Stimulated activated CD4-positive, alpha-beta T cell treated with anti-CD3 and anti-CD28 coated beads, Interleukin-4, amount 100 ng/mL, for 24 hours (primary cell): Measurements from ENCODE around the gene KRT75.

Source experiments
- DNase-seq: peaks from one replicate; pipeline ENCODE4 v3.0.0-alpha.2; 2020

The KRT75 gene

DNA sequence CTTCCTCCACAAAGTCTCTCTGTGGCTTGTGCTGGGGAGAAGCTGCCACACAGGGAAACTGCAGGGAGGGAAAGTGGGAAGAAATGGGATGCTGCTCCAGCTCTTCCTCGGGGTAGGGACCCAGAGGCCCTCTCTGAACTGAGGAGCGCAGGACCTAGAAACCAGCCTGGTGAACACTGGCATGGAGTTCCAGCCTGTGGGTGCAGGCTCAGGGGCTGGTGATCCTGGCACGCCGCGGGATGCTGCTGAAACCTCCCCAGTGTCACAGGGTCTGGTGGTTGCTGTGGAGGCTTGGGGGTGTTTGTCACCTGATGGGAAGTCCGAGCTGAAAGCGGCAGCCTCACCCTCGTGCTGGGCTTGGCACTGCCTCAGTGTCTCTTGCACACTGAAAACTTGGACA lies 5.2 kb upstream of the KRT75 start:
- DNase-seq: no peak

DNA sequence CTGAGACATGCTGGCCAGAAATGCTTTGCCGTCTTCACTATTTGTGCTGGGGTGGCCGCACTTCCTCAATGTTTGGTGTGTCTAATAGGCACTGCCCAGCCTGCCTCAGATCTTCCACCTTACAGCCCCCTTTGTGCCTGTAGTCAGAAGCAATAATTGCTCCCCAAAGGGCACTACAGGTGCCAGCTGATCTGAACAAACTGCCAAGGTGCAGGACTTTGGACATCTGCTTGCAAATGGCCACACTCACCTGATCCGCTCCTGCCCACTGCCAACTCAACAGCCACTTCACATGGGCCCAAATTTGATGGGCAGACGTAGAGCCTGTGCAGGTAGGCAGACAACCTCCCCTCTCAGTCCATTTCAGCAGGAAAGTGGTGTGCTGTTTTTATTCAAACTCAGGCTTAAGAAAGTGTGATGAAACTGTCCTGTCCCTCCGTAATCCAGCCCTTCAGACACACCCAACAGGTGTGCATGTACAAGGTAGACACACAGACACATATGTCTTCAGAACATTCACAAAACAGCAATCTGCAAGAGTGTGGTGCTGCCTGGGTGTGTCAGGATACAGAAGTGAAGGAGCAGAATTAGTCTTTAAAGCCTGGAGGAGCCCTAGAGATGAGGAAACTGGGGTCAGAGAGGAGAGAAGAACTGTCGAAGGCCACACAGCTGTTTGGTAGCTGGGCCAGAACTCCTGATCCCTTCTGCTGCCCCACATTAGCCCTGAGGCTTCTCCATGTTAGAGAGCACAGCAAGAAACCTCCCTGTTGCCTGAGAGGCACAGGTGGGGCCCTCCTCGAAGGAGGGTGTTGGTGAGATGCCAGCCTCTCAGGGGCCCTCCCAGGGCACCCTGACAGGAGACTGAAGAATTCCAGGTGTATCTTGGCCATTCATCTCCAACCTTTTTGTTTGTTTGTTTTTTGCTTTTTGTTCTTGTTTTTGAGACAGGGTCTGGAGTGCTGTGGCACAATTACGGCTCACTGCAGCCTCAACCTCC lies 4.4 kb upstream of the KRT75 start:
- no peak for DNase-seq

DNA sequence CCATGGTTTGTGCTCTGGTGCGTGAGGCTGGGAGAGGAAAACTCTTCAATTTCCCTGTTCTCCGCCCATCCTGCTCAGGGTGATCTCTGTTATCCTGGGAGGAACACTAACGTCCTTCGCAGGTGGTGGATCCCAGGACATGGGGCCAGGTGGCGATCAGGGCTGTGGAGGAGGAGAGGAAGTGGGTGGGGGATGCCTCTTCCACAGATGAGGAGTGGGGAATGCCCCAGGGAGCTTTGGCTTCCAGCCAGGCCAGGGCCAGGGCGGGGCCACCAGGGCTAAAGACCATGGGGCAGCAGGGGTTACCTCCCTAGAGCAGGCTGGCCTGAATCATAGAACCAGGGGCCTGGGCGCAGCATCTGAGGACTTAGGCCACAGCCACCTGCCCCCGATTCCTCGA lies 3.3 kb upstream of the KRT75 start:
- DNase-seq: no peak

DNA sequence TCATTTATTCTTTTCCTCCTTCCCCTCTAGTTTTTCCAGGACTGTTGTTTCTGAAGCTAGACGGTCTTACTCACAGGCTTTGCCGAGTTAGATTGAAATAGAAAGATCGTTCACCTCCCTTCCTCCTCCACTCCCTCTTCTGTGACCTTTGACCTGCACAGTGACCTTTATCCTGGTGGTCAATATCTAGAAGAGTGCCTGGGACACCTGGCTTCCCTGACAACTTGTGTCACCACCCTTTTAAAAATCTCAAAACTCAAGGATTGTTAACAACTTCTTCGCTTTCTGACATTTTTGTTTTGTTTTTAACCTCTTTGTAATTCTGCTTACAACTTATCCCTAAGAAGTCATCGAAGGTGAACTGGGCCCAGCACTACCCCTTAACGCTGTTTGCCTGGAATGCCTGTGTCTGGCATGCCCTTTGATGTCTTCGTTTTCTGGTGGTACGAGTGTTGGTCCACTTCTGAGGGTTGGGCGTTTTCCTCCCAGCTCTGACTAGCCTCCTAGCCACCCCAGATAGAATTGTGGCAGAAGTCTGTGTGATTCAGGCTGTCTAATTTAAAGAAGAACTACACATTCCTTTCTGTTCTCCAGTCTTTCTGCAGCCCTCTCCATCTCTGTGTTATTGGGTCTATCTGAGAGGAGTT lies 2.8 kb upstream of the KRT75 start:
- no peak for DNase-seq

DNA sequence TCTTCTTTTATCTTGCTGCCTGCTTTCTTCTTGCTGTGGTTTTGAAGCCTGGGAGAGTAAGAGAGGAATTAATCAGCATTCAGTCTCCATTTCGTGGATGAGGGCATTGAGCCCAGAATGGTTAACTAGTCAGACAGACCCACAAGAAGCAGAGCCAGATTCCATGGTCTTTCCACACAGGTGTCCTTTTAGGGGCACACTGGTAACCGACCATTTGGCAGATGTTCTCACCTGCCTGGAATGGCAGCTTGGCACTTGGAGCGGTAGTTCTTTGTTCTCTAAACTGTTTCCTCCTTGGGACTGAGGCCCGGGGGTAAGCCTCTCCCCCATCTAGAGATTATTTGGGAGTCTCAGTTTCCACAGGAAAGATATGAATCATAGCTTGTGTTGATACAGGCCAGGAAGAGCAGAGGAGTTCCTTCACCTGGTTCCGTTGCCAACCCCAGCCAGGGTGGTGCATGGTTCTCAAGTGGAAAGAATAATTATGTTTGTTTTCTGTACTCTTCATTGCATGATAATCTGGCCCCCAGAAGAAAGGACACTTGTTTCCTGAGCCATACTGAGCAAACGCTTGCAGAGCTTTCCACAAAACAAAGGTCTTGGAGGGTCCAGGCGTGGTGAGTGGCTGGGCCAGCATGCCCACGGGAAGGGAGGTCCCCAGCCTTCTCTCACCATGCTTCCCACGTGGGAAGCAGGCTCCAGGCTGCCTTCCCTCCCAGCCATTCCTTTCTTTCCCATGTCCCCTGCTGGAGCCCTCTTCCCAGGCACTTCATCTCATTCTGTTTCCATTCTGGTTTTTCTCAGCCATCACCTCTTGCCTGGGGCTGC lies 2.0 kb upstream of the KRT75 start:
- no peak for DNase-seq

DNA sequence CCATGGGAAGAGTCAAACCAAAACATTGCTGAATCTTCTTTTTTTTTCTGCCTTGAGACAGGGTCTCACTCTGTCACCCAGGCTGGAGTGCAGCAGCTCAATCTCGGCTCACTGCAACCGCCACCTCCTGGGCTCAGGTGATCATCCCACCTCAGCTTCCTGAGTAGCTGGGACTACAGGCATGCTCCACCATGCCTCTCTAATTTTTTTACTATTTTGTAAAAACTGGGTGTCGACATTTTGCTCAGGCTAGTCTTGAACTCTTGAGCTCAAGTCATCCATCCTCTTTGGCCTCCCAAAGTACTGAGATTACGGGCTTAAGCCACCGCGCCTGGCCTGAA lies 1.5 kb upstream of the KRT75 start:
- no peak for DNase-seq

DNA sequence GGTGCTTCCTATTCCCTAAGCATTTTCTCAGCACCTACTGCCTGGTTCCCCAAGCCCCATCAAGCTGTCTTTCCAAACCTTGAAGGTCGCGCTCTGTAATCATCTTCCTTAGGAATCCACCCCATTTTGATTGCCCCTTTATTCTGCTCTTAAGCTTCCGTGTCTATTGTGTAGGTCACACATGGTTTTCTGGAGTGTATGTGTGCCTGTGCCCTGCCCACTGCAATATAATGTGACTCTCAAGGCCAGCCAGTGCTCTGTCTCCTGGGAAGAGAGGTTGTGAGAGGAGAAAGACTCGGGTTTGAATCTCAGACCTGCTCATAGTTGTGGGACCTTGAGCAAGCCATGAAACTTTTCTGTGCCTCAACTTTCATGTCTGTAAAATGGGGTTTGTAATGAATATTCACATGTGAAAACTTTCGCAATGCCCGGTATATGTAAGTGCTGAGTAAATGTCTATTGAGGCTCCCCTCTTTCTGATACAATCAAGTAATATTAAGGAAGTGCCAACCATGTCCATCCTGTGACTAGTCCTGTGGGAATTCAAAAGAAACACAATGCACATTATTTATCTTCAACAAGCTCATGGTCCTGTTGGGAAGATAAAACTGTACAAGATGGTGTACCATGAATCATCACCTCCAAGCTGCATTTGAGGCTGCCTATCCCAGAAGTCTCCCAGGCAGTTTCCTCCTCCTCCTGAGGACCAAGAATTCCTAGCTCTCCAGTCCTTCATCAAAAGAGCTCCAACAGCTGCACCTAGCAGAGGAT lies 774 bp upstream of the KRT75 start:
- DNase-seq: no peak

DNA sequence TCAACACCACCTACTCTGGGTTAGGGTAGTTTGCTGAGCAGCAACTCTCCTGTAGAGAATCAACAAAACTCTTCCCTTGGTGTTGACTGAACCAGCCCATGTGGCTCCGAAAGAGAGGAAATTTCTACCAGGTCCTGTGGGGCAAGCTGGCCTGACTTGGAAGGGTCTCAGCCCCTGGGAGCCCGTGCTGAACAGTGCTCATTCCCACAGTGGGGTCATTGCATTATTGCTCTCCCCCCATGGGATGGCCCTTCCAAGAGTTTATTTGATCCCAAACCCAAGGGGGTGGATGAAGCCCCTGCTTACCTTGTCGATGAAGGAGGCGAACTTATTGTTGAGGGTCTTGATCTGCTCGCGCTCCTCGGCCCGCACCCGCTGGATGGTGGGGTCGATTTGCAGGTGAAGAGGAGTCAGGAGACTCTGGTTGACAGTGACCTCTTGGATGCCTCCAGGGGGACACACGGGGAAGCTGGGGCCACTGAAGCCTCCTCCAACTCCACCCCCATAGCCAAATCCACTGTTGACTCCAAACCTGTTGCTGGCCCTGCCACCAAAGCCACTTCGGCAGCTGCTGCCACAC lies 580 bp downstream of the KRT75 start:
- DNase-seq: no peak

DNA sequence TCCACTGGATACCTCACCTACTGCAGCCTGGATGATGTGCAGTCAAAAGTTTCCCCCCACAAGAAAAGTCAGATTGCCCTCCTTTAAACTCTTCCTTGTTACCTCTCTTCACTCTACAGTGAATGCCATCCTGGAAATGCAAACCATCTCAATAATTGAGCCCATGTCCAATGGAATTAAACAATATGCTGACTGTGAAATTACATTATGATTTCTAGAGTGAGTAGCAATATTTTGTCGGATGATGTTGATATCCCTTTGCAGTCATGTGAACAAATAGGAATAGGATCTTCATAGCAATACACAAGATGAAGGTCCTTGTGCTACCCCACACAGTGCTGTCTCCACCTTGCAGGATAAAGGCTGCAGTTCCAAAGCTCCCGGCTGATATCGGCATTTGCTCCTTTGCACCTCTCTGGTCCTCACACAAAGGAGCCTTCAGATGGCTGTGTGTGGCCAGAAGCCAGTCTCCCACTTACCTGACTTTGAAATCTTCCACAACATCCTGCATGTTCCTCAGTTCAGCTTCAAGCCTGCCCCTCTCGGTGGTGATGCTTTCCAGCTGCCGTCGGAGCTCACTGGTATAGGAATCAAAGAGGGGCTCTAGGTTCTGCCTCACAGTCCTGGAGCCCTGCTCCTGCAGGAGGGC lies 1.5 kb downstream of the KRT75 start:
- DNase-seq: no peak

DNA sequence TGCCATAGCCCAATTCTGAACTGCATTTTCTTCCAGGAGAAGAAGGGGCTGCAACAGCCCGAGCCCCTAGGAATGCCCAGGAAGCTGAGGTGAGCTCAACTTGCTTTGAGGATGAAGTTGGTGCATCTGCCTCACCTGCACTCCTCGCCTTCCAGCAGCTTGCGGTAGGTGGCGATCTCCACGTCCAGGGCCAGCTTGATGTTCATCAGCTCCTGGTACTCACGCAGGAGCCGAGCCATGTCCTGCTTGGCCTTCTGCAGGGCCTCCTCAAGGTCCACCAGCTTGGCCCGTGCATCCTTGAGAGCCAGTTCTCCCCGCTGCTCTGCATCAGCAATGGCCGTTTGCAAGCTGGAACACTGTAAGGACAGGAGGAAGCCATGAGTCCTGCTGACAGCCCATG lies 6.0 kb downstream of the KRT75 start:
- no peak for DNase-seq

DNA sequence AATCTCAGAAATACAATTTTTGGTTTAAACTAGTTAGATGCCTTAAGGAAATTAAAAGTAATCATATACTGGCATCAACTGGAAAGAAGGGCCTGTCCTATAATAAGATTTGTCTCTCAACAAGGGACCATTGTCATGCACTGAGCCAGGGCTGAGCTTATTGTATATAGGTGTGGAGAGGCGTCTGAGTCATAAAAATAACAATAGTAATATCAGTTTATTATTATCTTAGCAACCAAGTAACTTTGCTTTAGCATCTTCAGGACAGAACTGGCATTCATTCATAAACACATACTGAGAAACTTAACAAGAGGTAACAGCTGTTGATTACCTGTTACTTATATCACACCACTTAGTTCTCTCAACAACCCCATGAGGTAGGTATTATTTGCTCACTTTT lies 7.1 kb downstream of the KRT75 start:
- no peak for DNase-seq

DNA sequence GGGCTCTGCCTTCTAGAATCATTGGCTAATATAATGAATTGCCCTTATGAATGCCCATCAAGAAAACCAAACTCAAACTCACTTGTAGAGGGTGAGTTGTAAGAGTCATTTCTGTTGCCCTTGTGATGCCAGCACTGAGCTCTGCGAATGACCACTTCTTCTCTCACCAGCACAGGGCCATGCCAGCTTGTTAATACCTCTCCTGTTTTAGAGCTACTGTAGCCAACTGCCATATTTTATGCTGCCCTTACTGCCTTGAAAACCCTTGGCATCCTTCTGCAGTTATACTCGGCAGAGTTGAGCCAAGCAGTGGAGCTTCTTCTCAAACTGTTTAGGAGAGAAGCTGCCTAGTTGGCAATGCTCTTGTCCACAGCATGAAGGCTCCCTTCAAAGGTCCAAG lies 8.1 kb downstream of the KRT75 start:
- DNase-seq: no peak

DNA sequence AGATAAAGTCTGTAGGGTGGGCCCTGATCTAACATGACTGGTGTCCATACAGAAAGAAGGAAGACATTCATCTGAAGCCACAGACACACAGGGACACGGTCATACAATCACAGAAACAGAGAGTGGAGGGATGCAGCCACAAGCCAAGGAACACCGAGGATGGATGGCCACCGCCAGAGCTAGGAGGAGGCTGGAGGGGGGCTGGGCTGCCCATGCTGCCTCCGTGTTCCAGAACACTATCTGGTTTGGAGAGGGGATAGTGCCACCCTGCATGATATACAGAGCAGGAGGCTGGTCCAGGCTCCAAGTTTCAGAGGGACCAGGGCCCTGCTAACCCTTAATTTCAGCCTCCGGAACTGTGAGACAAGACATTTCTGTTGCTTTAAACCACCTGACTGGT lies 8.7 kb downstream of the KRT75 start:
- no peak for DNase-seq

DNA sequence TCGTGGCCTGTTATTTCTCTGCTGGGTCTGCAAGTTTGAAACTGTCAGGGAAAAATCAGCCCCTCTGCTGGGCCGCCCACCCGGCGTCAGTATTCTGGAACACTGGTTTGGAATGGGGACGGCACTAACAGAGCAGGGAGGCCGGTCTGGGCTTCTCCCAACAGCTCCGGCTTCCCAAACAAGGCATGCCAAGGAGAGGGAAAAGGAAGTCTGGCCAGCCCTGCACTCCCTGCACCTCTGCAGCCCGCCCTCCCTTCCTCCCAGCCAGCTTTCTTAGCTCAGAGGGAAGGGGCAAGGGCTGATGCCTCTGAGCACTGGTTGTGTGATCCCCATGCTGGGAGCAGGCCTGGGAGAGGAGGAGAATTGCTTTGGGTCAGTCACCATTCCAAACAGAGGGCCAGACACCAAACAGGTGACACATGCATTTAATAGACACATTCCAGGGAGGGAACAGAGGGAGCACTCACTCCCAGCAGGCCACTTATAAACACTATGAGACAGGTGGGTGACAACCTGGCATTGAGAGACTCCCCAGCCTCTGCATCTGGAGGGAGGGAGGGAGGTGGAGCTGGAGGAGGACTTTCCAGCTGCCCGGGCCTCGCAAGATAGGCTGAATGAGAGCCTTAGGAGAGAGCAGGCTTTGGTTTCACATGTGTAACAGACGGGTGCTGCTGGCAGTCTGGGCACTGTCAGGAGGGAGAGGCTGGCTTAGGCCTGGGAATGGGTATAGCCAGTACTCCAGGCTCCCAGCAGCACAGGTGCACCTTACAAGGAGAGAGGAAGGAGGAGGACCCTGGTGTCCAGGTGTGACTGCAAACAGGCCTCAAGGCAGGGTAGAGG lies 10.3 kb downstream of the KRT75 start:
- no peak for DNase-seq

DNA sequence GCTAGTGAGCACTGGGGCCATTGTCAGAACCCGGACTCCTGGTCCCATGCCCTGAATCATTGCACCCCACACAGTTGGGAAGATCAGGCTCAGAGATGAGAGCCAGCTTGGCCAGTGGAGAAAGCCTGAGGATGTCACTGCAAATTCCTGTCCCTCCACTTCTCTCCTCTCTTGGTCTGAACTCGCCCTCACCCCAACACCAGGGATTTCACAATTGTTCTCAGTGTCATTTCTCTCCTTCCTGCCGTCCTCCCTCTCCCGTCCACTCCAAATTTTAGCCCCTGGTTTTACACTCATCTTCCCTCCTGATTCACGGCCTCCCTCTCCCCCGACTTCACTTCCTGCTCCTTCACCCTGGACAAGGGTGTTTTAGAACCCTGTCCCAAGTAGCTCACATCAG lies 11.1 kb downstream of the KRT75 start:
- DNase-seq: no peak

DNA sequence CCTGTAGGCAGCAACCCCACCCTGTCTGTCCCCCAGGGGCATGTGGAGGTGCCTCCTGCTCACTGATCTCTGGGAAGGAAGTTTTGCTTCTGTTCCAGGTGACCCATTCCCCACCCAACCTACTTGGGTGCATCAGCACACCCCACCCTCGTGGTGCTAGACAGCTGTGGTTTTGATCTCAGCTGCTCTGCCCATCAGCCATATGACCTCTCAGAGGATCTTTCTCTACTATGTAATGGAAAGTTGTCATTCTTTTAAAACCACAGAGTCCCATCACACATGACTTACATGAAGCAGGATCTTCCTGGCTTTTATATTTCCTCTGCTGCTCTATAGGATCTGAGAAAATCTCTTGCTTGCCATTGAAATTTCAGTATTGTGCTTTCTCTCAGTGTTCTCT lies 14.5 kb downstream of the KRT75 start:
- DNase-seq: no peak

DNA sequence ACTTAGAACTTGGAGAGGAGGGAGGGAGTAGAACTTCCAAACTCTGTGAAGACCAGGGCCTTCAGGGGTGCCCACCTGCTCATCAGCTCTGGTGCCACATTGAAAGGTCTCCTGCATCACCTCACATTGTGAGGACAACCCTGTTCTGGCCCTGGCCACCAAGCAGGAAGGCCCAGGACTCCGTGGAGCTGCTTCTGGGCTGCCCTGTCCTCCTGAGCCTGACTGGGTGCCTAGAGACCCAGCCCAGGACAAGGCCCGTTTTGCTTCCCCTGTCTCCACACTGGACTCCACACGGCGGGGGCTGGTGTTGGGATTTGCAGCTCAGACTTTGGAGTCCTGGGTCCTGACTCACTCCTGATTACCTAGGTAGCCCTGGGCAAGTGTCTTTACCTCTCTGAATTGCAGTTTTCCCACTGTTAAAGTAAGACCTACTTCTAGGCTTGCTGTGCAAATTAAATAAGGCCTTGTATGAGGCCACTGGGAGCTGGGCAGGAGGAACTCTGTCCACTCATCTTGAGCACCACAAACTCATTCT lies 15.5 kb downstream of the KRT75 start:
- DNase-seq: no peak

DNA sequence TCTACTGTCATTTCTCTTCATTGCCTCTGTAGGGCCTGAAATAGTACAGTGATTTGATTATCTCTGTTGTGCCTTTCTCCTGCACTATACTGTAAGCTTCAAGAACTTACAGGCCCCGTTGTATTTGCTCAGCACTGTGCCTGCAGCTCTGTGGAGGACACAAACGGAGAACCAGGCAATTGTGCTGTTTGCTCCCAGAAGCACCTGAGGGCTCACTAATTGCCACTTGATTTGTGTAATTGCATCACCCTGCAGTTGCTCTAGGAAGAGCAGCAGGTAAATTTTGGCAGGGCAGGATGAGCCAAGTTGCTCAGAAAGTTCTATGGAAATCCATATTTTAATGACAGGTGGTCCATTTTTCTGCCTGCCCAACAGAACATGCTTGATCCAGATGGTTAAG lies 16.4 kb downstream of the KRT75 start:
- no peak for DNase-seq

DNA sequence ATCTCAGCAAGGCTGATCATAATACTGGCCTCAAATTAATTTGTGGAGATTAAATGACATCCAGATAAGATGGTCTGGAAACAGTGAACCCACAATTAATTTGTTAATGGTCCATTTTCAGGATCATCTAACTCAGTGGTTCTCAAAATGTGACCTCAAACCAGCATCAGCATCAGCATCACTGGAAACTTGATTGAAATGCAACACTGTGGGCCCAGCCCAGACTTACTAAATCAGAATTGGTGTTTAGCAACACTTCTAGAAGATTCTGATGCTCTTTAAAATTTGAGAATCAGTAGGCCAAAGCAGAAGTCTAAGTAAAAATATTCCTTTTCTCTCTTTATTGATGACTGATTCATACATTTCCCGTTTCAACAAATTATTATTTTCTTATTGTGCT lies 17.4 kb downstream of the KRT75 start:
- no peak for DNase-seq

DNA sequence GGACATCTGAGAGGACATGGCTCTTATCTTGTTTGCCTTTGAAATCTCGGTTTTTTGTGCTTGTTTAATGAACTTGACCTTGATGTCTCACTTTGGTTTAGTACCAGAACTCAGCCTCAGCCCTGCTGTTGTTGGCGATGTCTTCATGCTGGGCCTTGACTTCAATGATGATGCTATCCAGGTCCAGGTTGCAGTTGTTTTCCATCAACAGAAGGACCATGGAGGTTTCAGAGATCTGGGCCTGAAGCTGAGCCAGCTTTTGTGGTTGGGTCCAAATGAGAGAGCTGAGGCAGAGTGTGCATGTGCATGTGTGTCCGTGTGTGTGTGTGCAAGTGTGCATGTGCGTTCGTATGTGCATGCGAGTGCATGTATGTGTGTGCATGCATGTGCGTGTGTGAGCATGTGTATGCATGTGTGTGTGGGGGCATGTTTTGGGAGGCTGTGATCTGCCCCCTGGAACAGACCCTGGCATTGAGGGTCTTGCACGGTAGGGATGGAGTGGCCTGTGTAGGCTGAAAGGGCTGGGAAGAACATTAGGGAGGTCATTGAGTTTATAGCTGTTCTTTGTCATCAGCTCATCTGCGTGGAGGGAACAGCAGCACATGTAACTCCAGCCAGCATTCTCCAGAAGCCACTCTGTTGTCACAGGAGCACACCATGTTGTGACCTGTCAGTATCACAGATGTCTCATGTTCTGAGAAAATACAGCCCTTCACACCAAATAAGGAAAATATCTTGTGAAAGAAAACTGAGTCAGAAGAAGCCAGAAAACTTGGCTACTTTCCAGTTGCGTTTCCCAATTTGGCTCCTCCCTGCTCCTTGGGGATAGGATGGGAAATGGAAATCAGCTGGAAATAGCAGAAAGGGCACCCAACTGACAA lies 18.1 kb downstream of the KRT75 start:
- no peak for DNase-seq
